LNCAP (cell line): Measurements from ENCODE around the gene PPP1R1B.

ENCODE experiments used
- CTCF ChIP-seq: fragments of 450-650 bp; IDR thresholded peaks from 2 replicates; pipeline ENCODE4 v1.5.1; 2017; ENCODE audit warnings: mild to moderate bottlenecking

Gene PPP1R1B

GRCh38 chr17:39626171-39627046 lies at the start of gene PPP1R1B:
PPP1R1B (plus strand) TSS chr17:39626952; CDS start chr17:39627393, 441 bp downstream.
- no peak for TF ChIP-seq CTCF

GRCh38 chr17:39578272-39578671 lies 48.5 kb upstream of the PPP1R1B start:
- TF ChIP-seq CTCF, result no peak

- no peak for TF ChIP-seq CTCF
Observed at GRCh38 chr17:39579318-39580081, 47.3 kb upstream of the PPP1R1B start.

GRCh38 chr17:39580082-39580468 lies 46.7 kb upstream of the PPP1R1B start:
- no peak for TF ChIP-seq CTCF

GRCh38 chr17:39581071-39581758 lies 45.5 kb upstream of the PPP1R1B start:
- TF ChIP-seq CTCF, result no peak

- no peak for TF ChIP-seq CTCF
Observed at GRCh38 chr17:39581759-39582085, 45.0 kb upstream of the PPP1R1B start.

- no peak for TF ChIP-seq CTCF
Observed at GRCh38 chr17:39582658-39583057, 44.1 kb upstream of the PPP1R1B start.
